Esophagus squamous epithelium (tissue), 4 donors: Measurements from ENCODE around the gene CBR3.

Experiments used
- CTCF ChIP-seq, 6 experiments: fragments of 450-650 bp in 4 of 6; fragments of 200-600 bp in 2 of 6; sonication (generic) in 2 of 6; IDR thresholded peaks; one replicate each; pipeline ENCODE4 v1.5.1; 2016 to 2019; ENCODE audit warnings: antibody characterized with exemption in 6 of 6, mild to moderate bottlenecking in 4 of 6, moderate library complexity in 4 of 6
- POLR2A ChIP-seq, 4 donors: fragments of 450-650 bp; IDR thresholded peaks; one replicate each; pipeline ENCODE4 v1.6.1; 2017; ENCODE audit warnings: antibody characterized with exemption in 4 of 4, mild to moderate bottlenecking in 4 of 4, moderate library complexity in 3 of 4

- TF ChIP-seq CTCF (IDR thresholded peaks at IDR 0.05) (no peak), POLR2A (IDR thresholded peaks at IDR 0.05) (peak in 1 of 4 donors; percentile 76)
Observed at GRCh38 chr21:36134803-36135390, at the start of gene CBR3.
